Natural killer cell treated with Interleukin-12 subunit alpha and Interleukin-12 subunit beta and Interleukin-15 and Interleukin-18, amount 100 ng/mL, for 72 hours (primary cell): Measurements from ENCODE around the gene CDK15. TPM values are rescaled to one million over a fixed set of nuclear protein-coding genes. Genes with fewer than 3 reads are reported as not detected.

Experiments
- ATAC-seq, 2 donors: fragments of 150-1000 bp; cut with Tn5 transposase in 1 of 2; sonication (Bioruptor Pico), chemical (Tn5 transposase) in 1 of 2; 2 replicates each; pipeline ENCODE4 v1.10.0; 2021
- DNase-seq: peaks from one replicate; pipeline ENCODE4 v3.0.0; 2022; ENCODE audit warnings: low spot score
- H3K27ac Mint-ChIP-seq, 2 donors: 1 replicate in 1 of 2; 2 replicates in 1 of 2; pipeline ENCODE4 v1.8.0; 2022; ENCODE audit warnings: mixed read lengths in 2 of 2, mild to moderate bottlenecking in 1 of 2, moderate library complexity in 1 of 2
- H3K27me3 Mint-ChIP-seq, 2 donors: 1 replicate in 1 of 2; 2 replicates in 1 of 2; pipeline ENCODE4 v1.8.0; 2022; ENCODE audit warnings: mixed read lengths in 2 of 2
- H3K36me3 Mint-ChIP-seq: one replicate; pipeline ENCODE4 v1.8.0; 2022; ENCODE audit warnings: mixed read lengths
- H3K4me1 Mint-ChIP-seq, 2 donors: 1 replicate in 1 of 2; 2 replicates in 1 of 2; pipeline ENCODE4 v1.8.0; 2022; ENCODE audit warnings: low read depth in 2 of 2, mixed read lengths in 2 of 2, mild to moderate bottlenecking in 1 of 2
- H3K4me3 Mint-ChIP-seq: one replicate; pipeline ENCODE4 v1.8.0; 2022; ENCODE audit warnings: mixed read lengths
- H3K9me3 Mint-ChIP-seq: 2 replicates; pipeline ENCODE4 v1.8.0; 2022; ENCODE audit warnings: mixed read lengths
- total RNA-seq, 2 donors: library from RNA; stranded (reverse); gene quantifications; one replicate each; pipeline ENCODE4 v1.2.3, GENCODE V29; 2022

The CDK15 gene
- total RNA-seq, 2 donors from 2014 or later: not detected

- H3K4me3 Mint-ChIP-seq: no peak overlapping the region
- no peaks in the 10 kb centered on the region for H3K36me3 Mint-ChIP-seq
- H3K27me3 Mint-ChIP-seq: peaks cover 17 to 19% of the 10 kb centered on the region in 2 donors
- no peak for DNase-seq
- ATAC-seq: no peak
- H3K4me1 Mint-ChIP-seq: no peaks in the 10 kb centered on the region
- no peaks in the 10 kb centered on the region for H3K9me3 Mint-ChIP-seq
- H3K27ac Mint-ChIP-seq: no peak overlapping the region
These were observed 132.4 kb downstream of the CDK15 start for GRCh38 chr2:201938781-201939180.

- H3K27me3 Mint-ChIP-seq: peaks cover 15 to 19% of the 10 kb centered on the region in 2 donors
- H3K27ac Mint-ChIP-seq: no peak overlapping the region
- no peaks in the 10 kb centered on the region for H3K9me3 Mint-ChIP-seq
- ATAC-seq: no peak
- DNase-seq: no peak
- H3K4me1 Mint-ChIP-seq: no peaks in the 10 kb centered on the region
- no peaks in the 10 kb centered on the region for H3K36me3 Mint-ChIP-seq
- no peak overlapping the region for H3K4me3 Mint-ChIP-seq
These were observed 133.2 kb downstream of the CDK15 start for GRCh38 chr2:201939453-201939941.

GRCh38 chr2:201942531-201942930 is 136.2 kb downstream of the CDK15 start:
- Mint-ChIP-seq H3K27me3 (peaks cover 11 to 18% of the 10 kb centered on the region in 2 donors), H3K27ac (no peak overlapping the region), H3K4me3 (no peak overlapping the region), H3K4me1 (no peaks in the 10 kb centered on the region), H3K36me3 (no peaks in the 10 kb centered on the region), H3K9me3 (no peaks in the 10 kb centered on the region)
- no peak for DNase-seq
- no peak for ATAC-seq

Other genes starting within 250 kb of the CDK15 start
- gene TMEM237, start 163.0 kb upstream of the CDK15 start, total RNA-seq: 10 to 100 TPM; 10.0 to 12.0 TPM
- not detected for gene MPP4, start 107.9 kb upstream of the CDK15 start, total RNA-seq
- 10 to 100 TPM; 19.9 to 20.0 TPM for gene ALS2, start 25.6 kb upstream of the CDK15 start, total RNA-seq
- 1 to 10 TPM in 1 of 2 donors, under 1 TPM in 1; 0.67 to 1.6 TPM for gene FZD7, start 227.3 kb downstream of the CDK15 start, total RNA-seq